CD4-positive, alpha-beta T cell treated with Interleukin-4 for 1 hour (primary cell): Measurements from ENCODE around the gene TRABD2B.

Experiments used
- DNase-seq, 2 donors: peaks; one replicate each; pipeline ENCODE4 v3.0.0-alpha.2; 2020 to 2022

The TRABD2B gene

GRCh38 chr1:48019714-48020315, 22.6 kb upstream of the TRABD2B start:
- DNase-seq: no peak

GRCh38 chr1:48018799-48019198, 21.6 kb upstream of the TRABD2B start:
- no peak for DNase-seq

- DNase-seq: no peak
Measured at GRCh38 chr1:48017716-48018115, 20.5 kb upstream of the TRABD2B start.

GRCh38 chr1:48016515-48016914, 19.3 kb upstream of the TRABD2B start:
- DNase-seq: no peak

GRCh38 chr1:48013270-48013669, 16.1 kb upstream of the TRABD2B start:
- no peak for DNase-seq

GRCh38 chr1:48007047-48007446, 9.9 kb upstream of the TRABD2B start:
- DNase-seq: no peak

- DNase-seq: no peak
Measured at GRCh38 chr1:48006264-48006663, 9.1 kb upstream of the TRABD2B start.

- no peak for DNase-seq
Measured at GRCh38 chr1:48005253-48006117, 8.3 kb upstream of the TRABD2B start.

GRCh38 chr1:48003741-48004531, 6.8 kb upstream of the TRABD2B start:
- no peak for DNase-seq

GRCh38 chr1:48002142-48002541, 5.0 kb upstream of the TRABD2B start:
- no peak for DNase-seq

GRCh38 chr1:48001696-48002095, 4.5 kb upstream of the TRABD2B start:
- DNase-seq: no peak

GRCh38 chr1:48000883-48001282, 3.7 kb upstream of the TRABD2B start:
- no peak for DNase-seq

- DNase-seq: no peak
Measured at GRCh38 chr1:47999097-47999496, 1.9 kb upstream of the TRABD2B start.

- no peak for DNase-seq
Measured at GRCh38 chr1:47998396-47998990, 1.3 kb upstream of the TRABD2B start.

GRCh38 chr1:47996406-47997226, 569 bp downstream of the TRABD2B start:
- no peak for DNase-seq

- no peak for DNase-seq
Measured at GRCh38 chr1:47996060-47996405, 1.2 kb downstream of the TRABD2B start.

- no peak for DNase-seq
Measured at GRCh38 chr1:47995306-47996050, 1.7 kb downstream of the TRABD2B start.

GRCh38 chr1:47993881-47994625, 3.1 kb downstream of the TRABD2B start:
- DNase-seq: no peak

- no peak for DNase-seq
Measured at GRCh38 chr1:47993416-47993740, 3.8 kb downstream of the TRABD2B start.

GRCh38 chr1:47992720-47993415, 4.3 kb downstream of the TRABD2B start:
- DNase-seq: no peak
